Fibroblast of lung (primary cell): Measurements from ENCODE around the gene NDST1. TPM values are rescaled to one million over a fixed set of nuclear protein-coding genes. Genes with fewer than 3 reads are reported as not detected.

Source experiments
- DNase-seq, 2 donors: peaks; one replicate each; pipeline versions ENCODE4 v3.0.0 to v3.0.0-alpha.2; 2010; ENCODE audit warnings: low read depth in 2 of 2
- H2AFZ ChIP-seq: 2 replicates; pipeline ENCODE4 v1.5.1; 2012; ENCODE audit warnings: low read length, control low read depth, inconsistent platforms
- H3K27ac ChIP-seq: 2 replicates; pipeline ENCODE4 v1.5.1; 2011; ENCODE audit warnings: low read length, control low read depth; ENCODE audit not compliant: insufficient read depth
- H3K27me3 ChIP-seq: 2 replicates; pipeline ENCODE4 v1.5.1; 2011; ENCODE audit warnings: mild to moderate bottlenecking, low read length; ENCODE audit not compliant: control insufficient read depth, insufficient read depth
- H3K36me3 ChIP-seq: 2 replicates; pipeline ENCODE4 v1.5.1; 2011; ENCODE audit warnings: low read length; ENCODE audit not compliant: control insufficient read depth, insufficient read depth
- H3K4me1 ChIP-seq: 2 replicates; pipeline ENCODE4 v1.5.1; 2011; ENCODE audit warnings: low read length; ENCODE audit not compliant: control insufficient read depth, insufficient read depth; ENCODE audit errors: extremely low read depth
- H3K4me2 ChIP-seq: 2 replicates; pipeline ENCODE4 v1.5.1; 2011; ENCODE audit warnings: low read length, control low read depth; ENCODE audit not compliant: insufficient read depth; ENCODE audit errors: extremely low read depth
- H3K4me3 ChIP-seq, 4 experiments: fragments of 200-600 bp in 1 of 4; sonication (generic) in 1 of 4; replicated peaks in 1 of 4; 2 replicates each; pipeline ENCODE4 v1.5.1; 2011 to 2016; ENCODE audit warnings: low read length in 4 of 4, low read depth in 3 of 4, mild to moderate bottlenecking in 3 of 4, control low read depth in 2 of 4, inconsistent platforms in 1 of 4, mixed read lengths in 1 of 4; ENCODE audit not compliant: insufficient read depth in 1 of 4; ENCODE audit errors: control extremely low read depth in 1 of 4
- H3K79me2 ChIP-seq: 2 replicates; pipeline ENCODE4 v1.5.1; 2012; ENCODE audit warnings: mild to moderate bottlenecking, low read length, inconsistent platforms; ENCODE audit not compliant: control insufficient read depth, insufficient read depth
- H3K9ac ChIP-seq: 2 replicates; pipeline ENCODE4 v1.5.1; 2011; ENCODE audit warnings: mild to moderate bottlenecking, low read length, control low read depth; ENCODE audit not compliant: insufficient read depth
- H3K9me3 ChIP-seq: 2 replicates; pipeline ENCODE4 v1.5.1; 2012; ENCODE audit warnings: low read depth, low read length; ENCODE audit not compliant: control insufficient read depth, insufficient read depth
- H4K20me1 ChIP-seq: 2 replicates; pipeline ENCODE4 v1.5.1; 2011; ENCODE audit warnings: low read length; ENCODE audit not compliant: control insufficient read depth, insufficient read depth; ENCODE audit errors: extremely low read depth
- CTCF ChIP-seq, 2 donors: IDR thresholded peaks in 1 of 2; conservative IDR thresholded peaks in 1 of 2; 1 replicate in 1 of 2; 2 replicates in 1 of 2; pipeline ENCODE4 v1.5.1; 2011 to 2012; ENCODE audit warnings: low read length in 2 of 2, control low read depth in 1 of 2, inconsistent platforms in 1 of 2, low read depth in 1 of 2, mild to moderate bottlenecking in 1 of 2
- EZH2 ChIP-seq: IDR thresholded peaks from 2 replicates; pipeline ENCODE4 v1.5.1; 2012; ENCODE audit warnings: low read length, control low read depth, mild to moderate bottlenecking; ENCODE audit errors: missing control alignments
- polyA plus RNA-seq, 2 donors: library from polyadenylated mRNA; depleted of rRNA in 1 of 2; stranded (reverse) in 1 of 2; unstranded in 1 of 2; fragments of >200 nt; gene quantifications; 2 replicates each; pipeline ENCODE4 v1.2.1, GENCODE V29; 2011 to 2012; ENCODE audit warnings: missing spikeins in 1 of 2
- total RNA-seq: library from RNA; depleted of rRNA; stranded (reverse); fragments of >200 nt; gene quantifications from 2 replicates; pipeline ENCODE4 v1.2.1, GENCODE V29; 2014

NDST1 gene
- total and polyA plus RNA-seq, 2 donors (not counting 1 experiment from before 2014, with no cell fraction given): 38.5 to 94.8 TPM

DNA sequence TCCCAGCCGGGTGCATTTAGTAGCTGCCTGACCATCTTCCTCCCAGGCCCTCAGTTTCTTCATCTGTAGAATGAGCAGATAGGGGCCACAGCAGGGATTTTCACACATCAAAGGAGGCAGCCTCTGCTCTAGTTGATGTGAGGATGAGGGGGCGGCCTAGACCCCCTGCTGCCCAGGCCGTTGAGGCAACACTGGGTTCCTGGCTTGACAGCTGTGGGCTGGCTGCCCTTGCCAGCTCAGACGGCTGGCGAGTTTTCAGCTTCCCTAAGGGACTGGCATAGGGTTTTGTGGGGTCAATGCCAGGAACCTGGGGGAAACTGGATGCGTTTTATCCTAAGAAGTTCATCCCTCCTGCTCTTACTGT lies 49.6 kb downstream of the NDST1 start:
- no peak for DNase-seq
- no peak overlapping the region for H2AFZ ChIP-seq
- no peaks in the 10 kb centered on the region for H3K4me1 ChIP-seq
- H3K9ac ChIP-seq: no peak overlapping the region
- TF ChIP-seq EZH2 (no peak), CTCF (conservative IDR thresholded peaks at IDR 0.05 in 1 of 2, IDR thresholded peaks at IDR 0.05 in 1 of 2; ENCODE audit: low read depth in 1 of 2, low read length in 2 of 2) (no peak)
- H3K27ac ChIP-seq: no peak overlapping the region
- no peaks in the 10 kb centered on the region for H3K9me3 ChIP-seq
- H3K79me2 ChIP-seq: no peaks in the 10 kb centered on the region
- no peaks in the 10 kb centered on the region for H3K27me3 ChIP-seq
- H3K4me3 ChIP-seq: no peak overlapping the region
- peaks cover 28% of the 10 kb centered on the region for H3K36me3 ChIP-seq
- H4K20me1 ChIP-seq: no peaks in the 10 kb centered on the region
- H3K4me2 ChIP-seq: no peak overlapping the region

GRCh38 chr5:150558088-150558621 lies 50.2 kb downstream of the NDST1 start:
- no peak overlapping the region for H3K4me3 ChIP-seq
- no peak overlapping the region for H2AFZ ChIP-seq
- no peak overlapping the region for H3K4me2 ChIP-seq
- H3K4me1 ChIP-seq: no peaks in the 10 kb centered on the region
- H3K27me3 ChIP-seq: no peaks in the 10 kb centered on the region
- no peaks in the 10 kb centered on the region for H3K79me2 ChIP-seq
- no peak overlapping the region for H3K9ac ChIP-seq
- no peak overlapping the region for H3K27ac ChIP-seq
- no peak for DNase-seq
- no peaks in the 10 kb centered on the region for H4K20me1 ChIP-seq
- no peaks in the 10 kb centered on the region for H3K9me3 ChIP-seq
- TF ChIP-seq EZH2 (no peak), CTCF (conservative IDR thresholded peaks at IDR 0.05 in 1 of 2, IDR thresholded peaks at IDR 0.05 in 1 of 2; ENCODE audit: low read depth in 1 of 2, low read length in 2 of 2) (no peak)
- peaks cover 25% of the 10 kb centered on the region for H3K36me3 ChIP-seq

- H3K9ac ChIP-seq: no peak overlapping the region
- H3K9me3 ChIP-seq: no peaks in the 10 kb centered on the region
- TF ChIP-seq EZH2 (no peak), CTCF (conservative IDR thresholded peaks at IDR 0.05 in 1 of 2, IDR thresholded peaks at IDR 0.05 in 1 of 2; ENCODE audit: low read depth in 1 of 2, low read length in 2 of 2) (no peak)
- H3K27ac ChIP-seq: no peak overlapping the region
- no peak overlapping the region for H3K4me3 ChIP-seq
- peaks cover 17% of the 10 kb centered on the region for H3K36me3 ChIP-seq
- no peaks in the 10 kb centered on the region for H3K27me3 ChIP-seq
- no peaks in the 10 kb centered on the region for H3K4me1 ChIP-seq
- H3K79me2 ChIP-seq: no peaks in the 10 kb centered on the region
- no peaks in the 10 kb centered on the region for H4K20me1 ChIP-seq
- no peak for DNase-seq
- no peak overlapping the region for H2AFZ ChIP-seq
- no peak overlapping the region for H3K4me2 ChIP-seq
Measured at GRCh38 chr5:150559088-150559487, 51.2 kb downstream of the NDST1 start.
